K562 (cell line): ENCODE results near the gene CFL1. TPM values are rescaled to one million over a fixed set of nuclear protein-coding genes. Genes with fewer than 3 reads are reported as not detected.

Experiments
- ATAC-seq: fragments of 200-7000 bp; cut with Tn5 transposase; 3 replicates; pipeline ENCODE4 v1.9.1; 2020; ENCODE audit warnings: moderate library complexity
- BruUV-seq: library from RNA; stranded (reverse); fragments of 400-500 nt; replicated peaks from 2 replicates; lab custom pipeline; 2021; lab: Mats Ljungman, UMichigan
- CTCF ChIA-PET: fragments of 300-600 bp; formaldehyde crosslinking; extraction: SDS; loops from one replicate; lab custom pipeline; 2021; ENCODE audit warnings: low intra/inter-chr PET ratio; lab: Yijun Ruan, JAX
- POLR2A ChIA-PET: fragments of 300-600, 350-650 bp; sonication (Branson Sonifier 250); formaldehyde crosslinking; extraction: SDS; loops from one replicate; lab custom pipeline; 2021; ENCODE audit warnings: antibody characterized with exemption, inconsistent platforms; lab: Yijun Ruan, JAX
- DNase-seq, 4 experiments: peaks; one replicate each; pipeline versions ENCODE4 v3.0.0 to v3.0.0-alpha.2; 2011 to 2018; ENCODE audit warnings: low spot score in 3 of 4, mixed read lengths in 3 of 4; ENCODE audit errors: extremely low read depth in 1 of 4
- FAIRE-seq: peaks from 2 replicates; lab custom pipeline; 2011; peaks lifted over from hg19 to GRCh38; lab: Jason Lieb, UNC
- H2AFZ ChIP-seq: 2 replicates; pipeline ENCODE4 v1.6.0; 2011; ENCODE audit warnings: low read depth, low read length, control low read depth, inconsistent platforms
- H3K27ac ChIP-seq: fragments of 200-600 bp; 3 replicates; pipeline ENCODE4 v1.8.0; 2011; ENCODE audit warnings: low read depth, mild to moderate bottlenecking, control low read depth, inconsistent platforms, low read length, moderate library complexity, mixed read lengths; ENCODE audit errors: extremely low read depth
- H3K27me3 ChIP-seq, 2 experiments: fragments of 300-600 bp in 1 of 2; 2 replicates in 1 of 2; 3 replicates in 1 of 2; pipeline versions ENCODE4 v1.6.0 to v1.8.0; 2011; ENCODE audit warnings: inconsistent platforms in 2 of 2, low read length in 2 of 2, mild to moderate bottlenecking in 1 of 2, mixed read lengths in 1 of 2, moderate library complexity in 1 of 2; ENCODE audit not compliant: control insufficient read depth in 2 of 2, insufficient read depth in 2 of 2
- H3K36me3 ChIP-seq: fragments of 300-600 bp; 3 replicates; pipeline ENCODE4 v1.8.0; 2011; ENCODE audit warnings: mild to moderate bottlenecking, low read length, inconsistent platforms; ENCODE audit not compliant: control insufficient read depth, insufficient read depth
- H3K4me1 ChIP-seq, 2 experiments: fragments of 200-600 bp in 1 of 2; replicated peaks in 1 of 2; 2 replicates in 1 of 2; 3 replicates in 1 of 2; pipeline versions ENCODE4 v1.5.1 to v1.8.0; 2011; ENCODE audit warnings: inconsistent platforms in 2 of 2, low read length in 2 of 2, mild to moderate bottlenecking in 1 of 2, mixed read lengths in 1 of 2, moderate library complexity in 1 of 2; ENCODE audit not compliant: control insufficient read depth in 2 of 2, insufficient read depth in 2 of 2
- H3K4me2 ChIP-seq: 2 replicates; pipeline ENCODE4 v1.6.1; 2011; ENCODE audit warnings: low read length, control low read depth, inconsistent platforms, mixed read lengths; ENCODE audit not compliant: insufficient read depth
- H3K4me3 ChIP-seq: fragments of 200-600 bp; sonication (generic), shearing (Covaris generic); 2 replicates; pipeline ENCODE4 v1.5.1; 2016; ENCODE audit warnings: control low read depth, inconsistent platforms
- H3K79me2 ChIP-seq: fragments of 200-600 bp; 3 replicates; pipeline ENCODE4 v1.8.0; 2011; ENCODE audit warnings: low read length, inconsistent platforms; ENCODE audit not compliant: control insufficient read depth, insufficient read depth
- H3K9ac ChIP-seq, 2 experiments: 2 replicates each; pipeline versions ENCODE4 v1.6.0 to v1.6.1; 2011; ENCODE audit warnings: low read depth in 2 of 2, low read length in 2 of 2, control low read depth in 1 of 2, inconsistent platforms in 1 of 2, mild to moderate bottlenecking in 1 of 2, mixed read lengths in 1 of 2; ENCODE audit not compliant: insufficient read depth in 1 of 2
- H3K9me1 ChIP-seq: one replicate; pipeline ENCODE4 v1.6.0; 2011; ENCODE audit warnings: inconsistent platforms, mild to moderate bottlenecking, low read length, moderate library complexity; ENCODE audit not compliant: control insufficient read depth, insufficient read depth
- H3K9me3 ChIP-seq: replicated peaks from 2 replicates; pipeline ENCODE4 v1.5.1; 2011; ENCODE audit warnings: low read depth, low read length, inconsistent platforms; ENCODE audit not compliant: control insufficient read depth, insufficient read depth
- H4K20me1 ChIP-seq: replicated peaks from 2 replicates; pipeline ENCODE4 v1.6.1; 2011; ENCODE audit warnings: low read length, inconsistent platforms, mixed read lengths; ENCODE audit not compliant: control insufficient read depth, insufficient read depth
- FOXM1 ChIP-seq, 2 experiments: fragments of 450-650 bp in 1 of 2; sonication (generic) in 1 of 2; formaldehyde crosslinking in 1 of 2; IDR thresholded peaks; 2 replicates each; pipeline versions ENCODE4 v1.6.1 to v1.9.0; 2017 to 2022; ENCODE audit warnings: low read depth in 2 of 2, mild to moderate bottlenecking in 2 of 2, missing genetic modification reagents in 1 of 2, moderate library complexity in 1 of 2
- MYNN ChIP-seq, 2 experiments: sonication (generic); formaldehyde crosslinking in 1 of 2; IDR thresholded peaks; 2 replicates each; pipeline versions ENCODE4 v1.5.0 to v1.6.1; 2016 to 2020; ENCODE audit warnings: antibody characterized with exemption in 1 of 2, missing genetic modification reagents in 1 of 2
- NR3C1 ChIP-seq: sonication (generic); formaldehyde crosslinking; IDR thresholded peaks from 2 replicates; pipeline ENCODE4 v1.8.1; 2022; ENCODE audit warnings: missing genetic modification reagents
- POLR2A ChIP-seq: fragments of 450-650 bp; conservative IDR thresholded peaks from 2 replicates; pipeline ENCODE4 v1.6.1; 2016
- SETDB1 ChIP-seq: IDR thresholded peaks from one replicate; pipeline ENCODE4 v1.6.1; 2012; ENCODE audit warnings: low read length, control low read depth, inconsistent platforms
- TAF15 ChIP-seq: fragments of 200-400 bp; formaldehyde crosslinking; IDR thresholded peaks from 2 replicates; pipeline ENCODE4 v1.6.1; 2017; ENCODE audit warnings: mild to moderate bottlenecking, low read depth, low read length, moderate library complexity
- THRB ChIP-seq: fragments of 450-650 bp; formaldehyde crosslinking; conservative IDR thresholded peaks from 2 replicates; pipeline ENCODE4 v1.4.0; 2022; ENCODE audit warnings: mild to moderate bottlenecking, missing genetic modification characterization
- TRIM28 ChIP-seq: fragments of 450-650 bp; IDR thresholded peaks from 2 replicates; pipeline ENCODE4 v1.6.1; 2017
- YY1 ChIP-seq, 3 experiments: IDR thresholded peaks; 2 replicates each; pipeline ENCODE4 v1.6.1; 2011; ENCODE audit warnings: low read length in 2 of 3, mild to moderate bottlenecking in 2 of 3, moderate library complexity in 2 of 3, borderline replicate concordance in 1 of 3, control low read depth in 1 of 3, low read depth in 1 of 3; ENCODE audit not compliant: insufficient read depth in 3 of 3, insufficient replicate concordance in 2 of 3, control insufficient read depth in 1 of 3, insufficient read length in 1 of 3; ENCODE audit errors: extremely low read depth in 1 of 3
- ZBTB49 ChIP-seq: sonication (generic); formaldehyde crosslinking; IDR thresholded peaks from 2 replicates; pipeline ENCODE4 v1.8.0; 2022; ENCODE audit warnings: missing genetic modification reagents, mild to moderate bottlenecking, borderline replicate concordance
- ZEB2 ChIP-seq: fragments of 450-650 bp; IDR thresholded peaks from 2 replicates; pipeline ENCODE4 v1.6.1; 2016
- ZNF717 ChIP-seq: fragments of 250-450 bp; sonication (Bioruptor Pico); IDR thresholded peaks from 2 replicates; pipeline ENCODE4 v1.5.0; 2021
- WGBS: fragments of 100-300 bp; shearing (Covaris generic); methylation state at CpG from one replicate; pipeline ENCODE4 v1.1.6; 2016; ENCODE audit warnings: low coverage, mixed read lengths; ENCODE audit not compliant: insufficient coverage; ENCODE audit errors: missing lambda C conversion rate; 5-methylcytosine and 5-hydroxymethylcytosine counted together
- in situ Hi-C: fragments of 300-500 bp; cut with MboI; formaldehyde crosslinking; loops from 4 replicates; pipeline ENCODE4 v1.15.0; 2018; ENCODE audit warnings: inconsistent platforms, mixed read lengths
- intact Hi-C: fragments of 100-400 bp; cut with micrococcal nuclease; formaldehyde crosslinking; loops from 2 replicates; pipeline ENCODE4 v1.14.2; 2022
- polyA plus RNA-seq, 8 experiments: library from polyadenylated mRNA; depleted of rRNA in 4 of 8; stranded (reverse) in 5 of 8; unstranded in 3 of 8; fragments of >200 nt; fragmentation: Nextera tagmentation in 2 of 8; fragmentation: Illumina TruSeq in 1 of 8; extraction: Ambion mirVana in 2 of 8; extraction: Trizol in 1 of 8; gene quantifications; 2 replicates each; pipeline versions ENCODE4 v1.2.1 to v1.2.3, GENCODE V29; 2011 to 2014; ENCODE audit warnings: inconsistent platforms in 1 of 8, missing spikeins in 1 of 8
- total RNA-seq, 7 experiments: library from RNA; depleted of rRNA in 6 of 7; stranded (reverse); fragments of >200 nt in 6 of 7; fragmentation: Illumina TruSeq in 2 of 7; extraction: Trizol in 2 of 7; gene quantifications; 2 replicates each; pipeline versions ENCODE4 v1.2.1 to v1.2.3, GENCODE V29; 2011 to 2021; ENCODE audit warnings: low replicate concordance in 1 of 7
- TF ChIP-seq, protein P1 (sequence below): sonication (generic); formaldehyde crosslinking; IDR thresholded peaks from 2 replicates; pipeline ENCODE4 v1.9.0; 2022; ENCODE audit warnings: mild to moderate bottlenecking, missing genetic modification reagents

CFL1 gene
- total and polyA plus RNA-seq, 9 of the 15 experiments (the other 6 are each of a cell fraction or from before 2014, with no cell fraction given), result 105 to 1,101 (median 859) TPM

- 0 out of 2 replicates have a peak, but pooled peaks have one; percentile 62 for TF ChIP-seq ZBTB49
- TF ChIP-seq ZEB2, result no peak
- no peak for TF ChIP-seq TAF15
Measured at GRCh38 chr11:65854161-65854592, 3.8 kb downstream of the CFL1 start (continued).

- Histone ChIP-seq H3K4me2 (no peak overlapping the region), H3K27ac (no peak overlapping the region), H3K79me2 (peaks cover 45% of the 10 kb centered on the region), H2AFZ (no peak overlapping the region), H3K9me3 (peaks cover 7% of the 10 kb centered on the region; the same call in 1 of the 2 replicates), H3K36me3 (peaks cover 56% of the 10 kb centered on the region), H3K9me1 (peaks cover 11% of the 10 kb centered on the region), H4K20me1 (peaks cover 22% of the 10 kb centered on the region), H3K27me3 (no peaks in the 10 kb centered on the region), H3K4me1 (peaks cover 4 to 42% of the 10 kb centered on the region in 2 experiments; a peak in 3 of 5 replicates), H3K4me3 (no peak overlapping the region), H3K9ac (no peak overlapping the region)
- no TSS peak for BruUV-seq
- intact Hi-C loops (no loop called here), in situ Hi-C loops (no loop called here)
- ChIA-PET POLR2A (interaction anchor here (0.6 to 5.9 kb wide), 9 partner anchors 7 to 238 kb away, joined by 3 to 67 read pairs (median 4); partner anchors contain the start of gene RNASEH2C), CTCF (no interaction called here)
- WGBS, result 84% methylated on average over 5 of the region's 6 CpGs
- FAIRE-seq (no peak), DNase-seq (peak in 1 of 4 experiments; percentile 20), ATAC-seq (peak; percentile 3)
- peak; percentile 13; the same call in 1 of the 2 replicates for TF ChIP-seq MYNN (IDR thresholded peaks at IDR 0.05)
- TF ChIP-seq MYNN (CRISPR knock-in tag; IDR thresholded peaks at IDR 0.05), result no peak
- TF ChIP-seq, protein P1, sequence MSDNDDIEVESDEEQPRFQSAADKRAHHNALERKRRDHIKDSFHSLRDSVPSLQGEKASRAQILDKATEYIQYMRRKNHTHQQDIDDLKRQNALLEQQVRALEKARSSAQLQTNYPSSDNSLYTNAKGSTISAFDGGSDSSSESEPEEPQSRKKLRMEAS (CRISPR knock-in tag), result 0 out of 2 replicates have a peak, but pooled peaks have one; percentile 11
- TF ChIP-seq ZNF717 (CRISPR knock-in tag), result no peak
- TF ChIP-seq POLR2A, result peak; percentile 74
- TF ChIP-seq TRIM28, result no peak
- TF ChIP-seq YY1 (IDR thresholded peaks at IDR 0.05; ENCODE audit: borderline replicate concordance in 1 of 3, control insufficient read depth in 1 of 3, extremely low read depth in 1 of 3, insufficient read depth in 3 of 3, insufficient read length in 1 of 3, insufficient replicate concordance in 2 of 3, low read depth in 1 of 3, low read length in 2 of 3), result peak in 1 of 3 experiments; percentile 8
- TF ChIP-seq NR3C1 (CRISPR knock-in tag), result 0 out of 2 replicates have a peak, but pooled peaks have one; percentile 24
- TF ChIP-seq THRB (CRISPR knock-in tag), result peak; percentile 92
- TF ChIP-seq FOXM1 (IDR thresholded peaks at IDR 0.05; ENCODE audit: low read depth), result no peak
- TF ChIP-seq FOXM1 (CRISPR knock-in tag; IDR thresholded peaks at IDR 0.05; ENCODE audit: low read depth), result peak; percentile 68; the same call in 1 of the 2 replicates
- no peak for TF ChIP-seq SETDB1
Measured at GRCh38 chr11:65853246-65853979, 4.6 kb downstream of the CFL1 start.
